Superior temporal gyrus (tissue), 1 donor: ENCODE data around the gene CD209.
"Not testable (repeated sequence)": the region's sequence is repeated elsewhere in the genome, so short reads cannot be mapped to it uniquely, and the experiment has no call there.

ENCODE experiments used
- DNase-seq: peaks from one replicate; pipeline ENCODE4 v3.0.0-alpha.2; 2016; ENCODE audit errors: extremely low spot score

The CD209 gene

GRCh38 chr19:7746903-7747884 is at the start of gene CD209:
Gene CD209, minus strand, starts transcription at chr19:7747534. Its CDS starts 23 bp downstream, at chr19:7747511.
- no peak for DNase-seq

GRCh38 chr19:7795555-7796161 is 48.3 kb upstream of the CD209 start:
- no peak for DNase-seq

GRCh38 chr19:7793493-7793892 is 46.2 kb upstream of the CD209 start:
- DNase-seq, result no peak

- not testable (repeated sequence) for DNase-seq
Observed at GRCh38 chr19:7792701-7793100, 45.4 kb upstream of the CD209 start.

- no peak for DNase-seq
Observed at GRCh38 chr19:7792281-7792680, 44.9 kb upstream of the CD209 start.

GRCh38 chr19:7790416-7790815 is 43.1 kb upstream of the CD209 start:
- DNase-seq, result no peak

GRCh38 chr19:7789447-7789846 is 42.1 kb upstream of the CD209 start:
- DNase-seq, result no peak

GRCh38 chr19:7788933-7789323 is 41.6 kb upstream of the CD209 start:
- no peak for DNase-seq

GRCh38 chr19:7788178-7788932 is 41.0 kb upstream of the CD209 start:
- DNase-seq, result no peak

GRCh38 chr19:7787602-7788177 is 40.4 kb upstream of the CD209 start:
- no peak for DNase-seq

GRCh38 chr19:7787141-7787540 is 39.8 kb upstream of the CD209 start:
- DNase-seq, result no peak

- no peak for DNase-seq
Observed at GRCh38 chr19:7784856-7785255, 37.5 kb upstream of the CD209 start.

- no peak for DNase-seq
Observed at GRCh38 chr19:7783991-7784423, 36.7 kb upstream of the CD209 start.

GRCh38 chr19:7781157-7781556 is 33.8 kb upstream of the CD209 start:
- DNase-seq, result no peak

- DNase-seq, result no peak
Observed at GRCh38 chr19:7779631-7780486, 32.5 kb upstream of the CD209 start.

GRCh38 chr19:7778081-7778480 is 30.7 kb upstream of the CD209 start:
- no peak for DNase-seq

GRCh38 chr19:7775761-7776160 is 28.4 kb upstream of the CD209 start:
- DNase-seq, result no peak

- DNase-seq, result no peak
Observed at GRCh38 chr19:7773841-7774240, 26.5 kb upstream of the CD209 start.

- no peak for DNase-seq
Observed at GRCh38 chr19:7772752-7773291, 25.5 kb upstream of the CD209 start.

GRCh38 chr19:7771072-7771471 is 23.7 kb upstream of the CD209 start:
- no peak for DNase-seq

GRCh38 chr19:7769171-7769570 is 21.8 kb upstream of the CD209 start:
- no peak for DNase-seq
